HepG2 (cell line): ENCODE data around the gene DIO1. TPM values are rescaled to one million over a fixed set of nuclear protein-coding genes. Genes with fewer than 3 reads are reported as not detected.

Experiments used
- ARID5B ChIP-seq: IDR thresholded peaks from 2 replicates; pipeline ENCODE4 v1.4.0; 2020; ENCODE audit warnings: mild to moderate bottlenecking, missing genetic modification reagents
- ERF ChIP-seq: IDR thresholded peaks from 2 replicates; pipeline ENCODE4 v1.6.1; 2018; ENCODE audit warnings: missing biosample characterization, missing genetic modification reagents
- FOXA3 ChIP-seq: IDR thresholded peaks from 2 replicates; pipeline ENCODE4 v1.6.1; 2016; ENCODE audit warnings: missing genetic modification reagents, missing compliant biosample characterization
- GFI1 ChIP-seq: sonication (generic); formaldehyde crosslinking; IDR thresholded peaks from 2 replicates; pipeline ENCODE4 v1.5.0; 2020; ENCODE audit warnings: missing genetic modification reagents, mild to moderate bottlenecking, borderline replicate concordance
- HDAC1 ChIP-seq: sonication (generic); formaldehyde crosslinking; IDR thresholded peaks from 2 replicates; pipeline ENCODE4 v1.5.1; 2020; ENCODE audit warnings: mild to moderate bottlenecking, missing genetic modification reagents
- HMG20A ChIP-seq: IDR thresholded peaks from 2 replicates; pipeline ENCODE4 v1.6.1; 2016; ENCODE audit warnings: borderline replicate concordance
- HMG20B ChIP-seq: conservative IDR thresholded peaks from 2 replicates; pipeline ENCODE4 v1.6.1; 2016; ENCODE audit warnings: missing genetic modification reagents, missing compliant biosample characterization
- HNF4G ChIP-seq, 2 experiments: sonication (generic) in 1 of 2; formaldehyde crosslinking in 1 of 2; IDR thresholded peaks; 2 replicates each; pipeline versions ENCODE4 v1.4.0 to v1.6.1; 2011 to 2020; ENCODE audit warnings: borderline replicate concordance in 2 of 2, low read depth in 2 of 2, mild to moderate bottlenecking in 2 of 2, low read length in 1 of 2, missing genetic modification reagents in 1 of 2, moderate library complexity in 1 of 2
- JUND ChIP-seq: sonication (generic); formaldehyde crosslinking; IDR thresholded peaks from 2 replicates; pipeline ENCODE4 v1.8.0; 2022; ENCODE audit warnings: mild to moderate bottlenecking, missing genetic modification reagents
- MAX ChIP-seq: IDR thresholded peaks from 2 replicates; pipeline ENCODE4 v1.6.1; 2012; ENCODE audit warnings: inconsistent platforms
- NCOA2 ChIP-seq: sonication (generic); formaldehyde crosslinking; IDR thresholded peaks from 2 replicates; pipeline ENCODE4 v1.8.0; 2022; ENCODE audit warnings: inconsistent platforms
- NPAS2 ChIP-seq: sonication (generic); formaldehyde crosslinking; IDR thresholded peaks from 2 replicates; pipeline ENCODE4 v1.8.0; 2022; ENCODE audit warnings: mild to moderate bottlenecking, missing genetic modification reagents, borderline replicate concordance
- NR2F1 ChIP-seq, 2 experiments: fragments of 450-650 bp in 1 of 2; formaldehyde crosslinking in 1 of 2; IDR thresholded peaks; 2 replicates each; pipeline versions ENCODE4 v1.5.0 to v1.6.1; 2016 to 2020; ENCODE audit warnings: mild to moderate bottlenecking in 1 of 2, missing compliant biosample characterization in 1 of 2, missing genetic modification reagents in 1 of 2, moderate library complexity in 1 of 2
- NR2F2 ChIP-seq: IDR thresholded peaks from 2 replicates; pipeline ENCODE4 v1.6.1; 2012; ENCODE audit warnings: low read depth, inconsistent platforms, borderline replicate concordance
- SALL1 ChIP-seq: sonication (generic); formaldehyde crosslinking; IDR thresholded peaks from 2 replicates; pipeline ENCODE4 v1.8.0; 2022; ENCODE audit warnings: mild to moderate bottlenecking, missing genetic modification reagents
- TEF ChIP-seq: sonication (generic); formaldehyde crosslinking; IDR thresholded peaks from 2 replicates; pipeline ENCODE4 v1.5.0; 2020; ENCODE audit warnings: missing genetic modification reagents
- TFAP4 ChIP-seq: sonication (generic); IDR thresholded peaks from 2 replicates; pipeline ENCODE4 v1.6.1; 2016; ENCODE audit warnings: low read depth, borderline replicate concordance
- THYN1 ChIP-seq: sonication (generic); formaldehyde crosslinking; IDR thresholded peaks from 2 replicates; pipeline ENCODE4 v1.8.1; 2023; ENCODE audit warnings: low read depth, mild to moderate bottlenecking, moderate library complexity, missing genetic modification reagents, borderline replicate concordance
- XRCC5 ChIP-seq: fragments of 200-400 bp; formaldehyde crosslinking; optimal IDR thresholded peaks from 2 replicates; pipeline ENCODE3; 2017; ENCODE audit warnings: mild to moderate bottlenecking, low read length
- ZNF589 ChIP-seq: sonication (generic); formaldehyde crosslinking; conservative IDR thresholded peaks from 2 replicates; pipeline ENCODE4 v1.8.0; 2022; ENCODE audit warnings: mild to moderate bottlenecking, moderate library complexity, missing genetic modification reagents
- ZNF660 ChIP-seq: sonication (generic); formaldehyde crosslinking; IDR thresholded peaks from 2 replicates; pipeline ENCODE4 v1.5.1; 2020; ENCODE audit warnings: mild to moderate bottlenecking, low read depth, missing genetic modification reagents, borderline replicate concordance
- polyA plus RNA-seq, 8 experiments: library from polyadenylated mRNA; depleted of rRNA in 3 of 8; stranded (reverse) in 7 of 8; unstranded in 1 of 8; fragments of >200 nt; fragmentation: Illumina TruSeq in 4 of 8; extraction: Trizol in 4 of 8; gene quantifications; 2 replicates each; pipeline versions ENCODE4 v1.2.1 to v1.2.3, GENCODE V29; 2011 to 2016; ENCODE audit warnings: low read depth in 4 of 8, missing spikeins in 1 of 8, mixed read lengths in 1 of 8; ENCODE audit not compliant: insufficient read depth in 1 of 8
- total RNA-seq, 5 experiments: library from RNA; depleted of rRNA; stranded (reverse); fragments of >200 nt; fragmentation: Illumina TruSeq; extraction: Trizol; gene quantifications; 2 replicates each; pipeline ENCODE4 v1.2.3, GENCODE V29; 2016; ENCODE audit warnings: low read depth in 1 of 5
- TF ChIP-seq, protein P1 (sequence below): sonication (generic); formaldehyde crosslinking; conservative IDR thresholded peaks from 2 replicates; pipeline ENCODE4 v1.8.0; 2022; ENCODE audit warnings: low read depth, missing genetic modification reagents
- TF ChIP-seq, protein P2 (sequence below): IDR thresholded peaks from 2 replicates; pipeline ENCODE4 v1.6.1; 2016

The DIO1 gene
- total and polyA plus RNA-seq, 2 of the 13 experiments (the other 11 are each of a cell fraction or from before 2014, with no cell fraction given) = 13.5 to 45.6 TPM

DNA sequence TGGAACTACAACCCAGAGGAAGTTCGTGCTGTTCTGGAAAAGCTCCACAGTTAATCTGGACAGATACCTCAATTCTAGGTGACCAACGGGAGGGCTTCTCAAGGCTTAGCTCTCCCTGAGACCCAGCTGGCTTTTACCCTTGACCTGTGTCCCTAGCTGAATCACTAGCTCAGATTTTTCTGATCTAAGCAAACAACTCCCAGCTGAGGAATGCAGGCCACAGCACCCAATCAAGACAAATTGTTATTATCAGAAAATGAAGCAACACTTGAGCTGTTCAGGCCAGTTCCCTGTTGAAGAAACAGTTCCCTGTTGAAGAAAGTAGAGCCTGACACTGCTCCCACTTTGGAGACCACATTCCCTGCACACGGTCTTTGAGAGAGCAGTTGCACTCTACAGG, 16.0 kb downstream of the DIO1 start (continued):
- TF ChIP-seq THYN1 (CRISPR knock-in tag) = no peak
- no peak for TF ChIP-seq NPAS2 (CRISPR knock-in tag)
- TF ChIP-seq ERF (CRISPR knock-in tag) = no peak
- TF ChIP-seq, protein P1, sequence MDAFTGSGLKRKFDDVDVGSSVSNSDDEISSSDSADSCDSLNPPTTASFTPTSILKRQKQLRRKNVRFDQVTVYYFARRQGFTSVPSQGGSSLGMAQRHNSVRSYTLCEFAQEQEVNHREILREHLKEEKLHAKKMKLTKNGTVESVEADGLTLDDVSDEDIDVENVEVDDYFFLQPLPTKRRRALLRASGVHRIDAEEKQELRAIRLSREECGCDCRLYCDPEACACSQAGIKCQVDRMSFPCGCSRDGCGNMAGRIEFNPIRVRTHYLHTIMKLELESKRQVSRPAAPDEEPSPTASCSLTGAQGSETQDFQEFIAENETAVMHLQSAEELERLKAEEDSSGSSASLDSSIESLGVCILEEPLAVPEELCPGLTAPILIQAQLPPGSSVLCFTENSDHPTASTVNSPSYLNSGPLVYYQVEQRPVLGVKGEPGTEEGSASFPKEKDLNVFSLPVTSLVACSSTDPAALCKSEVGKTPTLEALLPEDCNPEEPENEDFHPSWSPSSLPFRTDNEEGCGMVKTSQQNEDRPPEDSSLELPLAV (CRISPR knock-in tag) = no peak
- peak; percentile 56 to 85; a peak in 3 of 4 replicates for TF ChIP-seq NR2F1 (CRISPR knock-in tag; IDR thresholded peaks at IDR 0.05)
- peak; percentile 78; the same call in 1 of the 2 replicates for TF ChIP-seq TFAP4
- no peak for TF ChIP-seq ZNF589 (CRISPR knock-in tag)
- peak; percentile 99 for TF ChIP-seq GFI1 (CRISPR knock-in tag)
- TF ChIP-seq XRCC5 = no peak
- TF ChIP-seq TEF = no peak
- TF ChIP-seq HNF4G (IDR thresholded peaks at IDR 0.05; ENCODE audit: borderline replicate concordance, low read depth, low read length) = peak; percentile 7; the same call in 1 of the 2 replicates
- no peak for TF ChIP-seq HNF4G (CRISPR knock-in tag; IDR thresholded peaks at IDR 0.05; ENCODE audit: borderline replicate concordance, low read depth)
- TF ChIP-seq NR2F2 = peak; percentile 63; the same call in 1 of the 2 replicates
- TF ChIP-seq SALL1 (CRISPR knock-in tag) = peak; percentile 44
- TF ChIP-seq HDAC1 = peak; percentile 24; the same call in 1 of the 2 replicates
- TF ChIP-seq NCOA2 (CRISPR knock-in tag) = peak; percentile 17; the same call in 1 of the 2 replicates
- TF ChIP-seq FOXA3 (CRISPR knock-in tag) = peak; percentile 50
- peak; percentile 97 for TF ChIP-seq HMG20B
- peak; percentile 81; the same call in 1 of the 2 replicates for TF ChIP-seq HMG20A (CRISPR knock-in tag)
- no peak for TF ChIP-seq MAX
- TF ChIP-seq ZNF660 (CRISPR knock-in tag) = no peak
- TF ChIP-seq ARID5B = peak; percentile 55; the same call in 1 of the 2 replicates
- TF ChIP-seq, protein P2, sequence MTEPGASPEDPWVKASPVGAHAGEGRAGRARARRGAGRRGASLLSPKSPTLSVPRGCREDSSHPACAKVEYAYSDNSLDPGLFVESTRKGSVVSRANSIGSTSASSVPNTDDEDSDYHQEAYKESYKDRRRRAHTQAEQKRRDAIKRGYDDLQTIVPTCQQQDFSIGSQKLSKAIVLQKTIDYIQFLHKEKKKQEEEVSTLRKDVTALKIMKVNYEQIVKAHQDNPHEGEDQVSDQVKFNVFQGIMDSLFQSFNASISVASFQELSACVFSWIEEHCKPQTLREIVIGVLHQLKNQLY (CRISPR knock-in tag) = no peak
- TF ChIP-seq JUND (CRISPR knock-in tag) = 0 out of 2 replicates have a peak, but pooled peaks have one; percentile 31
